GM23338 (cell line): Measurements from ENCODE around the gene C1GALT1C1L.

Experiments used
- CREB1 ChIP-seq: fragments of 250-450 bp; sonication (Bioruptor Pico); IDR thresholded peaks from 2 replicates; pipeline ENCODE4 v1.5.0; 2020; ENCODE audit warnings: low read depth, mild to moderate bottlenecking, moderate library complexity
- ETS1 ChIP-seq: IDR thresholded peaks from 2 replicates; pipeline ENCODE4 v1.6.1; 2016; ENCODE audit warnings: antibody characterized with exemption
- EZH2 ChIP-seq: fragments of 200-600 bp; sonication (generic); IDR thresholded peaks from one replicate; pipeline ENCODE4 v1.8.0; 2017; ENCODE audit warnings: antibody characterized with exemption, mild to moderate bottlenecking, low read depth; ENCODE audit not compliant: unreplicated experiment
- EZH2phosphoT487 ChIP-seq: fragments of 200-600 bp; sonication (generic); IDR thresholded peaks from one replicate; pipeline ENCODE4 v1.8.1; 2018; ENCODE audit warnings: antibody characterized with exemption; ENCODE audit not compliant: unreplicated experiment
- JUNB ChIP-seq: IDR thresholded peaks from one replicate; pipeline ENCODE4 v1.6.1; 2016; ENCODE audit warnings: antibody characterized with exemption; ENCODE audit not compliant: unreplicated experiment
- NANOG ChIP-seq: IDR thresholded peaks from 2 replicates; pipeline ENCODE4 v1.6.1; 2016; ENCODE audit warnings: antibody characterized with exemption, borderline replicate concordance
- POLR2AphosphoS5 ChIP-seq: IDR thresholded peaks from 2 replicates; pipeline ENCODE4 v1.6.1; 2016; ENCODE audit warnings: antibody characterized with exemption, low read depth
- REST ChIP-seq: IDR thresholded peaks from one replicate; pipeline ENCODE4 v1.6.1; 2018; ENCODE audit warnings: antibody characterized with exemption; ENCODE audit not compliant: unreplicated experiment
- STAT1 ChIP-seq: IDR thresholded peaks from one replicate; pipeline ENCODE4 v1.6.1; 2016; ENCODE audit warnings: antibody characterized with exemption; ENCODE audit not compliant: unreplicated experiment
- ZNF114 ChIP-seq: fragments of 250-450 bp; sonication (Bioruptor Pico); IDR thresholded peaks from 2 replicates; pipeline ENCODE4 v1.5.0; 2020; ENCODE audit warnings: mild to moderate bottlenecking, moderate library complexity
- ZNF331 ChIP-seq: fragments of 250-450 bp; sonication (Bioruptor Pico); IDR thresholded peaks from 2 replicates; pipeline ENCODE4 v1.5.0; 2020; ENCODE audit warnings: low read depth, mild to moderate bottlenecking, moderate library complexity
- TF ChIP-seq, protein P1 (sequence below), 2 experiments: fragments of 200-600 bp in 1 of 2; sonication (generic) in 1 of 2; conservative IDR thresholded peaks; 2 replicates each; pipeline versions ENCODE4 v1.5.1 to v1.6.1; 2016 to 2017; ENCODE audit warnings: antibody characterized with exemption in 2 of 2, low read depth in 2 of 2, mild to moderate bottlenecking in 2 of 2, moderate library complexity in 1 of 2
- TF ChIP-seq, protein P2 (sequence below): fragments of 250-450 bp; sonication (Bioruptor Pico); IDR thresholded peaks from 2 replicates; pipeline ENCODE4 v1.5.0; 2020; ENCODE audit warnings: mild to moderate bottlenecking, moderate library complexity

GRCh38 chr2:43689999-43690398 lies 13.8 kb upstream of the C1GALT1C1L start:
- TF ChIP-seq REST (no peak), EZH2phosphoT487 (no peak), POLR2AphosphoS5 (no peak), JUNB (no peak), EZH2 (no peak), ZNF331 (CRISPR knock-in tag) (no peak), NANOG (no peak), ZNF114 (CRISPR knock-in tag) (no peak), ETS1 (no peak), CREB1 (CRISPR knock-in tag) (no peak), STAT1 (no peak)
- TF ChIP-seq, protein P1, sequence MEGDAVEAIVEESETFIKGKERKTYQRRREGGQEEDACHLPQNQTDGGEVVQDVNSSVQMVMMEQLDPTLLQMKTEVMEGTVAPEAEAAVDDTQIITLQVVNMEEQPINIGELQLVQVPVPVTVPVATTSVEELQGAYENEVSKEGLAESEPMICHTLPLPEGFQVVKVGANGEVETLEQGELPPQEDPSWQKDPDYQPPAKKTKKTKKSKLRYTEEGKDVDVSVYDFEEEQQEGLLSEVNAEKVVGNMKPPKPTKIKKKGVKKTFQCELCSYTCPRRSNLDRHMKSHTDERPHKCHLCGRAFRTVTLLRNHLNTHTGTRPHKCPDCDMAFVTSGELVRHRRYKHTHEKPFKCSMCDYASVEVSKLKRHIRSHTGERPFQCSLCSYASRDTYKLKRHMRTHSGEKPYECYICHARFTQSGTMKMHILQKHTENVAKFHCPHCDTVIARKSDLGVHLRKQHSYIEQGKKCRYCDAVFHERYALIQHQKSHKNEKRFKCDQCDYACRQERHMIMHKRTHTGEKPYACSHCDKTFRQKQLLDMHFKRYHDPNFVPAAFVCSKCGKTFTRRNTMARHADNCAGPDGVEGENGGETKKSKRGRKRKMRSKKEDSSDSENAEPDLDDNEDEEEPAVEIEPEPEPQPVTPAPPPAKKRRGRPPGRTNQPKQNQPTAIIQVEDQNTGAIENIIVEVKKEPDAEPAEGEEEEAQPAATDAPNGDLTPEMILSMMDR (conservative IDR thresholded peaks at IDR 0.05; ENCODE audit: low read depth in 2 of 2), result no peak
- TF ChIP-seq, protein P2, sequence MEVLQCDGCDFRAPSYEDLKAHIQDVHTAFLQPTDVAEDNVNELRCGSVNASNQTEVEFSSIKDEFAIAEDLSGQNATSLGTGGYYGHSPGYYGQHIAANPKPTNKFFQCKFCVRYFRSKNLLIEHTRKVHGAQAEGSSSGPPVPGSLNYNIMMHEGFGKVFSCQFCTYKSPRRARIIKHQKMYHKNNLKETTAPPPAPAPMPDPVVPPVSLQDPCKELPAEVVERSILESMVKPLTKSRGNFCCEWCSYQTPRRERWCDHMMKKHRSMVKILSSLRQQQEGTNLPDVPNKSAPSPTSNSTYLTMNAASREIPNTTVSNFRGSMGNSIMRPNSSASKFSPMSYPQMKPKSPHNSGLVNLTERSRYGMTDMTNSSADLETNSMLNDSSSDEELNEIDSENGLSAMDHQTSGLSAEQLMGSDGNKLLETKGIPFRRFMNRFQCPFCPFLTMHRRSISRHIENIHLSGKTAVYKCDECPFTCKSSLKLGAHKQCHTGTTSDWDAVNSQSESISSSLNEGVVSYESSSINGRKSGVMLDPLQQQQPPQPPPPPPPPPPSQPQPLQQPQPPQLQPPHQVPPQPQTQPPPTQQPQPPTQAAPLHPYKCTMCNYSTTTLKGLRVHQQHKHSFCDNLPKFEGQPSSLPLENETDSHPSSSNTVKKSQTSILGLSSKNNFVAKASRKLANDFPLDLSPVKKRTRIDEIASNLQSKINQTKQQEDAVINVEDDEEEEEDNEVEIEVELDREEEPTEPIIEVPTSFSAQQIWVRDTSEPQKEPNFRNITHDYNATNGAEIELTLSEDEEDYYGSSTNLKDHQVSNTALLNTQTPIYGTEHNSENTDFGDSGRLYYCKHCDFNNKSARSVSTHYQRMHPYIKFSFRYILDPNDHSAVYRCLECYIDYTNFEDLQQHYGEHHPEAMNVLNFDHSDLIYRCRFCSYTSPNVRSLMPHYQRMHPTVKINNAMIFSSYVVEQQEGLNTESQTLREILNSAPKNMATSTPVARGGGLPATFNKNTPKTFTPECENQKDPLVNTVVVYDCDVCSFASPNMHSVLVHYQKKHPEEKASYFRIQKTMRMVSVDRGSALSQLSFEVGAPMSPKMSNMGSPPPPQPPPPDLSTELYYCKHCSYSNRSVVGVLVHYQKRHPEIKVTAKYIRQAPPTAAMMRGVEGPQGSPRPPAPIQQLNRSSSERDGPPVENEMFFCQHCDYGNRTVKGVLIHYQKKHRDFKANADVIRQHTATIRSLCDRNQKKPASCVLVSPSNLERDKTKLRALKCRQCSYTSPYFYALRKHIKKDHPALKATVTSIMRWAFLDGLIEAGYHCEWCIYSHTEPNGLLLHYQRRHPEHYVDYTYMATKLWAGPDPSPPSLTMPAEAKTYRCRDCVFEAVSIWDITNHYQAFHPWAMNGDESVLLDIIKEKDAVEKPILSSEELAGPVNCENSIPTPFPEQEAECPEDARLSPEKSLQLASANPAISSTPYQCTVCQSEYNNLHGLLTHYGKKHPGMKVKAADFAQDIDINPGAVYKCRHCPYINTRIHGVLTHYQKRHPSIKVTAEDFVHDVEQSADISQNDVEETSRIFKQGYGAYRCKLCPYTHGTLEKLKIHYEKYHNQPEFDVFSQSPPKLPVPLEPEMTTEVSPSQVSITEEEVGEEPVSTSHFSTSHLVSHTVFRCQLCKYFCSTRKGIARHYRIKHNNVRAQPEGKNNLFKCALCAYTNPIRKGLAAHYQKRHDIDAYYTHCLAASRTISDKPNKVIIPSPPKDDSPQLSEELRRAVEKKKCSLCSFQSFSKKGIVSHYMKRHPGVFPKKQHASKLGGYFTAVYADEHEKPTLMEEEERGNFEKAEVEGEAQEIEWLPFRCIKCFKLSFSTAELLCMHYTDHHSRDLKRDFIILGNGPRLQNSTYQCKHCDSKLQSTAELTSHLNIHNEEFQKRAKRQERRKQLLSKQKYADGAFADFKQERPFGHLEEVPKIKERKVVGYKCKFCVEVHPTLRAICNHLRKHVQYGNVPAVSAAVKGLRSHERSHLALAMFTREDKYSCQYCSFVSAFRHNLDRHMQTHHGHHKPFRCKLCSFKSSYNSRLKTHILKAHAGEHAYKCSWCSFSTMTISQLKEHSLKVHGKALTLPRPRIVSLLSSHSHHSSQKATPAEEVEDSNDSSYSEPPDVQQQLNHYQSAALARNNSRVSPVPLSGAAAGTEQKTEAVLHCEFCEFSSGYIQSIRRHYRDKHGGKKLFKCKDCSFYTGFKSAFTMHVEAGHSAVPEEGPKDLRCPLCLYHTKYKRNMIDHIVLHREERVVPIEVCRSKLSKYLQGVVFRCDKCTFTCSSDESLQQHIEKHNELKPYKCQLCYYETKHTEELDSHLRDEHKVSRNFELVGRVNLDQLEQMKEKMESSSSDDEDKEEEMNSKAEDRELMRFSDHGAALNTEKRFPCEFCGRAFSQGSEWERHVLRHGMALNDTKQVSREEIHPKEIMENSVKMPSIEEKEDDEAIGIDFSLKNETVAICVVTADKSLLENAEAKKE, result no peak
